DMS114 treated with DMSO at 0.1 percent for 48 hours (cell line): ENCODE data around the gene GRK6.

Experiments used
- DNase-seq: peaks from one replicate; lab custom pipeline; 2025; ENCODE audit not compliant: unreplicated experiment; lab: John Stamatoyannopoulos, UW

The GRK6 gene

DNA sequence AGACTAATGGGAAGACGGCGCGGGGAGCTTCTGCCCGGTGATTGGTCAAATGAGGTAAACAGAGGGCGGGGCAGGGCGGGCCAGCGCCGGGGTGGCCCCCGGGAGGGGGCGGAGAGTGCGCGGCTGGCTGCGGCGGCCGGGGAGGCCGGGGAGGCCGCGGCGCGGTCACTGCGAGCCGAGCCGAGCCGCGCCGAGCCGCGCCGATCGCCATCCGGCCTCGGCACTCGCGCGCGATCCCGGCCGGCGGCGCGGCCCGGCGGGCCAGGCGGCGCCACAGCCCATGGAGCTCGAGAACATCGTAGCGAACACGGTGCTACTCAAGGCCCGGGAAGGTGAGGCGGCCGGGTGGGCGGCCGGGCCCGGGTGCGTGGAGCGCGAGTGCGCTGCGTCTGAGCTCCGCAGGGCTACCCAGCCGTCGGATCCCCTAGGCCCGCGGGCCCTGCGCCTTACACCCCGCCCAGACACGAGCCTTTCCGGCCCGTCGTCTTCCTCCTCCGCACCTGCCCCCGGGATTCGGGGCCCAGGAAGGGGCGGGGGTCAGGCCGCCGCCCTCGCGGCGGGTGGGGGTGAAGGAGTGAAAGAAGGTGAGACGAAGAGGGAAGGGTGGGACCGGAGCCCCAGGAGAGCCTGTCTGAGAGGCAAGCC, at the start of gene GRK6:
Gene GRK6, plus strand, starts transcription at position 111 of the 645 bp plus-strand sequence. Its CDS starts 170 bp downstream, at position 281.
- DNase-seq, result no peak

DNA sequence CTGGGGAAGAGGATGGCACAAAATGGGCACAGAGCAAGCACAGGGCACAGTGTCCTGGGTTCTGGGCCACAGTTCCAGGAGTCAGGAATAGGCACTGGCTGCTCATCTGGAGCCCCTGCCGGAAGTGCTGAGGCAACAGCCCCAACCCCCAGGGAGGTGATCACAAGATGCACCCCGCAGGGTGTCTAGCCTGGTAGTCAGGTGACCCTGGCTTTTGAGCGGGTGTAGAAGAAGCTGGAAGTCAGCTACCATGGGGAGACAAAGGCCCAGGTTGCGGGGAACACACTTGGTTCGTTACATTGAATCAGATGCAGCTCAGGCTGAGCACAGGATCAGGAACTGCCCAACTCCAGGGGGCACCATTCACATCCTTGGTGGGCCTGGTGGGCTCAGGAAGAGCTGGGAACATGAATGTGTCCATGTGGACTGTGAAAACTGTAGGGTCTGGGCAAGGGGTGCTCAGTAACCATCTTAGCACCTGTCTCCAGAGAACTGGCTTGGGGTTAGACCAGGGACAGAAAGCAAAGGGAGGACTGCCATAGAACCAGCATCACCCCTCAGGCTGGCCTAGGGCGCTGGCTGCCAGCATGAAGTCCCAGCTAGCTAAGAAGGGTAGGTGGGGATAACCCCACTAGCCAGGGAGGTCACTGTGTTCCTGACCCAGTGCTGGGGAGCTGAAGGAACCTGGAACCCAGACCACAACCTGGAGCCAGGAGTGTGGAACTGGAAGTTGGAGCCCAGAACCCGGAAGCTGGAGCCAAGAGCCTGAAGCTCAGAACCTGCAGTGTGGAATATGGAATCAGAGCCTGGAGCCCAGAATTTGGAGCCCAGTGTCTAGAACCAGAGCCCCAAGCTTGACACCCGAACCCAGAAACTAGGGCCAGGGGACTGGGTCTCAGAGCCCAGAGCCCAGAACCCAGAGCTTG, 48.4 kb upstream of the GRK6 start:
- DNase-seq, result no peak

- no peak for DNase-seq
Measured at GRCh38 chr5:177378884-177379883, 47.3 kb upstream of the GRK6 start.

- DNase-seq, result no peak
Measured at GRCh38 chr5:177380805-177381126, 45.7 kb upstream of the GRK6 start.

DNA sequence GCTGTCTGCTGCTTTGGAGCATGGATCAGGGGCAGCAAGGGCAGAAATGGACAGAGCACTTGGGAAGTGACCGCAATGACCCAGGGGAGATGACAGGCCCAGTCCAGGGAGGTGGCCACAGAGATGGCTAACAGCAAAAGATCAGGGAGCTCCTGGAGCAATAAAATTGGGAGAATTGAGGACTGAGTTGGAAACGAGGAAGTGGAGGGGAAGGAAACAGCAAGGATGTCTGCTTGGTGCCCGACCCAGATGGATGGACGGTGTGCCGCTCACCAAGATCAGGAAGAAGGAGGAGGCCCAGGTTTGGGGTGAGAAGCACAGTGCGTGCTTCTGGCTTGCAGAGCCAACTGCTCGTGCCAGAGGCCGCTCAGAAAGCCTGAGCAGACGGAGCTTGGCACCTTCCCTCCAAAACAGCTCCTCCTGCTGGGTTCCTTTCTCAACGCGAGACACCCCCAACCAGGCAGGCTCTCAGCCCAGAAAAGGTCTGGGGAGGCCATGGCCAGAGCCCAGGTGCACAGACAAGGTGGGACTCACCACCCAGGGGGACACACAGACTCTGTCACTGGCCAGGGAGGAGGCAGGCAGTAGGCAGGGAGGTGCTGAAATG, 44.0 kb upstream of the GRK6 start:
- DNase-seq, result no peak

DNA sequence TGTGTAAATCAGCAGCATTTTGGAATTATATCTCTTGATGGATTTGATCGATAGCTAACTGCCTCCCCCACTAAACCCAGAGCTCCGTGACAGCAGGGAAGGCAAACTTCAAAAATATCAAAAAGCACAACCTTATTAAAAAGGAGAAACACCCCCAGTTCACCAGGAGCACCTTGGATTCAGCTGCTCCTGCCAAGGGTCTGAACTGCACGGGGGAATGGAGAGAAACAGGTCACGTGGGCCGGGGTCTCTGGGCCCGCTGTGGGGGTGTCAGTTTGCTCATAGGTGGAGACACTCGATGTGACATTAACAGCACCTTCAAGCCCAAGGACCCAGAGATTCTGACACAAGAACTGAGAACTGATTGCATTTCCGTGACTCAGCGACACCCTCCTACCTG, 43.3 kb upstream of the GRK6 start:
- no peak for DNase-seq

- no peak for DNase-seq
Measured at GRCh38 chr5:177384134-177384533, 42.3 kb upstream of the GRK6 start, which contains the start of gene SLC34A1. Gene SLC34A1, plus strand, starts transcription at chr5:177384434. Its CDS starts 1,308 bp downstream, at chr5:177385742.

DNA sequence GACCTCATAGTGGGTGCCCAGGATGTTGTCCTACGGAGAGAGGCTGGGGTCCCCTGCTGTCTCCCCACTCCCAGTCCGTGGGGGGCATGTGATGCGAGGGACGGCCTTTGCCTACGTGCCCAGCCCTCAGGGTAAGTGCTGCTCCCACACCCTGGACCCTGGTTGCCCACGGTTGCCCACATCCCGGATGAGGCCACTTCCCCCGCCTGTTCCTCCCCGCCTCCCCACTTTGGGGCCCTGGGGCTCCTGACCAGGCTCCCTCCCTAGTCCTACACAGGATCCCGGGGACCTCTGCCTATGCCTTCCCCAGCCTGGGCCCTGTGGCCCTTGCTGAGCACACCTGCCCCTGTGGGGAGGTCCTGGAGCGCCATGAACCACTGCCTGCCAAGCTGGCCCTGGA, 40.8 kb upstream of the GRK6 start:
- no peak for DNase-seq

GRCh38 chr5:177386542-177386941, 39.9 kb upstream of the GRK6 start:
- no peak for DNase-seq

DNA sequence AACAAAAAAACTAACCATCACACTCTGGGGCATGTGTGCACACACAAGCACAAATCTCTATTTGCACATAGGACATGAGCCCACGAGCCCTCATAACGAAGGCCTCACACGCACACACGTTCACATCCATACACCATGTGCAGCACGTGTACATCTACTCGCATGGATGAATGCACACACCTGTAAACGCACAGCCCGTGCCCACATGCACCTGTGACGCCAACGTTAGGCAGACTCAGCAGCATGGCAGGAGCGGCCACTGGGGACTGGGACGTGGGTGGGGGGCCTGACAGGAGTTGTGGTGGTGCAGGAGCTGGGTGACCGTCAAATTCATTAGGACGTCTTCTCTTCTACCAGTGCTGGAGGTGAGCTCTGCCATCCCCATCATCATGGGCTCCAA, 39.1 kb upstream of the GRK6 start:
- no peak for DNase-seq

GRCh38 chr5:177388521-177389052, 37.9 kb upstream of the GRK6 start:
- no peak for DNase-seq

DNA sequence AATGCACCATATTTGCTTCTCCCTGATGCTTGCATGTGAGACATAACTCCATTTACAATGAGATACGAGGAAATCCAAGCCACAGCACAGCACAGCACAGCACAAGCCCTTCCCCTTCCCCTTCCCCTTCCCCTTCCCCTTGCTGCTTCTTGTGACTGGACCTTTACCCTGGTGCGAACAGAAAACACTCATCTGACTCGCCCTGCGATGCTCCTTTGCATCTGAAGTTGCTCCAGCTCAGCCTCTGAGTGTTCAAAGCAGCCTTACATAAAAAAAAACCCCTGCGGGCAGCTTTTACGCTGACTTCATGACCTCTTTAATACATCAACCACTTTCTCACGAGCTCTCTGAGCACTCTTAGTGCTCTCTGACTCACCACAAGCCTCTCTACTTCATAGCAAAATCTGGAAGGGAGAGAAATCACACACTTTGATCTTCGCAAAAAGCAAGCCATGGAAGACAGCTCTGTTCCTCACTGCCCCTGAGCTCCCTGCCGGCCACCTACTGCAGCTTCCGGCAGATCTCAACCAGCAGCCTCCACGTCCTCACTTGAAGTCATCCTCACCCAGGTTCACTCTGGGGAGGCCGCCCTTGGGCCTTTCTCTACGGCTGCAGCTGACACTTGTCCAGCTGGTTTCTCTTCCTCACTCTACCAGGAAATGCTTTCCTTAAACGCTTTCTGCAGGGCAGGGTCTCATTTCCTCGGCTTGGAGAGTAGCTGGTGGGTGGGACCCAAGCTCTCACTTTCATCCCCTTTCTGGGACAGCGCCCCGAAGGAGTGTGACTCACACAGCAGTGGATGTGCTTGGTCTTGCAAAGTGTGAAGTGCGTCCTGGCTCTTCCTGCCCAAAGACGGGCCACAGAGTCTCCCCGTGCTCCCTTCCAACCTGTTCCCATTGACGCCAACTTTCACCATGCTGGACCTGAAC, 37.0 kb upstream of the GRK6 start:
- no peak for DNase-seq

- peak; percentile 71 for DNase-seq
Measured at GRCh38 chr5:177390363-177391300, 35.8 kb upstream of the GRK6 start.

DNA sequence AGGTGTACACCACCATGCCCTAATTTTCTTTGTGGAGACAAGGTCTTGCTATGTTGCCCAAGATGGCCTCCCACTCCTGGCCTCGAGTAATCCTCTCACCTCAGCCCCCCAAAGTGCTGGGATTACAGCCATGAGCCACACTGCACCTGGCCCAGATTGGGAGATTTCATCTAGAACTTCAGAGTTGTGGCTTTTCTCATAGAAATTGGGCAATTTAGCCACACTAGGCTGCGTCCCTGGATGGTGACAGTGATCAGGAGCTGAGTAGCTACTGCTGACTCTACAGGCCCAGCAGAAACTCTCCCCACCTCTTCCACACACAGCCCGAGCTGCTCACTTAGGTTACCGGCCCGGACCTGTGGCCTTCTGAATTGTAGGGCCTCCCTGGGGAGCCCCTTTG, 33.7 kb upstream of the GRK6 start:
- no peak for DNase-seq

- DNase-seq, result no peak
Measured at GRCh38 chr5:177393206-177393765, 33.2 kb upstream of the GRK6 start.

- no peak for DNase-seq
Measured at GRCh38 chr5:177393990-177394389, 32.5 kb upstream of the GRK6 start.

DNA sequence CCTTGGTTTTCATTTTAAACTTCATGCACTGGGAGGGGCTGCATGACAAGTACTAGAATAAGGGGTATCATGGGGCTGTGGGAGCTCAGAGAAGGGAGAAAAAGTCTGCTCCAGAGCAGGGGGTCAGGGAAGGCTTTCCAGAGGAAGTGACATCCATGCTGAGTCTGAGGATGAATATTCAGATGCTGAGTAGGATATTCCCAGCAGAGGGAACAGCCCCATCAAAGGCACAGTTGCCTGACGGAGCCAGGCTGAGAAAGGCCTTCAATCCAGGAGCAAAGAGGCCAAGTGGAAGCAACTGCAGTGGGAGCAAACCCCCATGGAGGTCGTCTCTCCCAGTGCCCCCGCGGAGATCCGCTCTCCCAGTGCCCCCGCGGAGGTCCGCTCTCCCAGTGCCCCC, 30.4 kb upstream of the GRK6 start:
- DNase-seq, result no peak

- no peak for DNase-seq
Measured at GRCh38 chr5:177396807-177397206, 29.7 kb upstream of the GRK6 start.
